ENCODE data around the gene FAF1. TPM values are rescaled to one million over a fixed set of nuclear protein-coding genes. Genes with fewer than 3 reads are reported as not detected.

Gene FAF1
- total RNA-seq, 1 experiment from 2014 or later = 73.2 TPM

DNA sequence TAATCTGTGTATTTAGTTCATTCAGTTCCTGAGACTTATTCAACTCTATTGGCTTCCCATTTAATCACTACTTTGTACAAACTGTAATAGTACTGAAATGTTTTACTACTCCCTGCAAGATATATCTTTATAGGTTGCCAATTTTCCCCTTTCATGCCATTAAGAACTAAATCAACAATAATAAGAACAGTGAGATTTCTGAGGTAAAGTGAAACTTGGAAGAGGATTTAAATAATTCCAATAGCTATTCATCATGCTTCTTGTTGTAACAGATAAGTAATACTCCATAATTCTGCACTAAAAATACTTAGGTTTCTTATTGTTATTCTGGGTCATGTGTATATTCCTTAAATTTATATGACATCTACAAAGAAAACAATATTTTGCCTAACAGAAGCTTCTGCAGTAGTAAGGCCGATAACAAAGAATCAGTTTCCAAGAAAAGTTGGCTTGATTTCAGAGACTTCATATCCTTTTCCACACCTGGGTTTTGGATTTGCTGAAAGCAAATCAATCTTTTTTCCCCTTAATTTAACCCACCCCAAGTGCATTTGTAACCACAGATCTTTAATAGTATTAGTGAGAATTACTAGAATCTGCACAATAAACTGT lies 258.3 kb downstream of the FAF1 start:
- ChIA-PET RAD21 (ENCODE audit: low non-redundant PET in 1 of 2, low total read pairs in 2 of 2, uncharacterized antibody in 2 of 2, unreplicated experiment in 2 of 2) (no interaction called here), POLR2A (no interaction called here), CTCF (no interaction called here)
- DNase-seq (ENCODE audit: low read depth, low spot score) (no peak), ATAC-seq (no peak)
- intact Hi-C loops (cut with micrococcal nuclease) = no loop called here
- H3K4me2 ChIP-seq (ENCODE audit: low read length) = no peak overlapping the region
- H3K4me1 ChIP-seq (ENCODE audit: control insufficient read depth in 1 of 2, insufficient read depth in 2 of 2, low read length in 2 of 2) = no peaks in the 10 kb centered on the region
- H3K9ac ChIP-seq (ENCODE audit: low read length) = no peak overlapping the region
- TF ChIP-seq SP1 (IDR thresholded peaks at IDR 0.05; ENCODE audit: low read depth) (no peak), ELF1 (IDR thresholded peaks at IDR 0.05; ENCODE audit: borderline replicate concordance, low read depth) (no peak), CBX3 (IDR thresholded peaks at IDR 0.05; ENCODE audit: low read depth) (no peak), SIN3A (IDR thresholded peaks at IDR 0.05; ENCODE audit: low read depth) (no peak), RAD21 (IDR thresholded peaks at IDR 0.05; ENCODE audit: low read depth) (no peak), ZNF274 (IDR thresholded peaks at IDR 0.05; ENCODE audit: low read depth, low read length) (no peak), POLR2A (IDR thresholded peaks at IDR 0.05; ENCODE audit: borderline replicate concordance, extremely low read depth, insufficient read depth, insufficient read length) (no peak), TCF7L2 (IDR thresholded peaks at IDR 0.05; ENCODE audit: borderline replicate concordance, extremely low read depth, insufficient read depth, insufficient read length) (no peak), FOSL1 (IDR thresholded peaks at IDR 0.05; ENCODE audit: low read depth) (no peak), EGR1 (IDR thresholded peaks at IDR 0.05; ENCODE audit: low read depth) (no peak), ZFX (IDR thresholded peaks at IDR 0.05) (no peak)
- TF ChIP-seq, protein P1, sequence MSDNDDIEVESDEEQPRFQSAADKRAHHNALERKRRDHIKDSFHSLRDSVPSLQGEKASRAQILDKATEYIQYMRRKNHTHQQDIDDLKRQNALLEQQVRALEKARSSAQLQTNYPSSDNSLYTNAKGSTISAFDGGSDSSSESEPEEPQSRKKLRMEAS (IDR thresholded peaks at IDR 0.05) = no peak
- TF ChIP-seq, protein P2, sequence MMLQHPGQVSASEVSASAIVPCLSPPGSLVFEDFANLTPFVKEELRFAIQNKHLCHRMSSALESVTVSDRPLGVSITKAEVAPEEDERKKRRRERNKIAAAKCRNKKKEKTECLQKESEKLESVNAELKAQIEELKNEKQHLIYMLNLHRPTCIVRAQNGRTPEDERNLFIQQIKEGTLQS (IDR thresholded peaks at IDR 0.05) = no peak
- TF ChIP-seq, protein P3, sequence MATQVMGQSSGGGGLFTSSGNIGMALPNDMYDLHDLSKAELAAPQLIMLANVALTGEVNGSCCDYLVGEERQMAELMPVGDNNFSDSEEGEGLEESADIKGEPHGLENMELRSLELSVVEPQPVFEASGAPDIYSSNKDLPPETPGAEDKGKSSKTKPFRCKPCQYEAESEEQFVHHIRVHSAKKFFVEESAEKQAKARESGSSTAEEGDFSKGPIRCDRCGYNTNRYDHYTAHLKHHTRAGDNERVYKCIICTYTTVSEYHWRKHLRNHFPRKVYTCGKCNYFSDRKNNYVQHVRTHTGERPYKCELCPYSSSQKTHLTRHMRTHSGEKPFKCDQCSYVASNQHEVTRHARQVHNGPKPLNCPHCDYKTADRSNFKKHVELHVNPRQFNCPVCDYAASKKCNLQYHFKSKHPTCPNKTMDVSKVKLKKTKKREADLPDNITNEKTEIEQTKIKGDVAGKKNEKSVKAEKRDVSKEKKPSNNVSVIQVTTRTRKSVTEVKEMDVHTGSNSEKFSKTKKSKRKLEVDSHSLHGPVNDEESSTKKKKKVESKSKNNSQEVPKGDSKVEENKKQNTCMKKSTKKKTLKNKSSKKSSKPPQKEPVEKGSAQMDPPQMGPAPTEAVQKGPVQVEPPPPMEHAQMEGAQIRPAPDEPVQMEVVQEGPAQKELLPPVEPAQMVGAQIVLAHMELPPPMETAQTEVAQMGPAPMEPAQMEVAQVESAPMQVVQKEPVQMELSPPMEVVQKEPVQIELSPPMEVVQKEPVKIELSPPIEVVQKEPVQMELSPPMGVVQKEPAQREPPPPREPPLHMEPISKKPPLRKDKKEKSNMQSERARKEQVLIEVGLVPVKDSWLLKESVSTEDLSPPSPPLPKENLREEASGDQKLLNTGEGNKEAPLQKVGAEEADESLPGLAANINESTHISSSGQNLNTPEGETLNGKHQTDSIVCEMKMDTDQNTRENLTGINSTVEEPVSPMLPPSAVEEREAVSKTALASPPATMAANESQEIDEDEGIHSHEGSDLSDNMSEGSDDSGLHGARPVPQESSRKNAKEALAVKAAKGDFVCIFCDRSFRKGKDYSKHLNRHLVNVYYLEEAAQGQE (IDR thresholded peaks at IDR 0.05; ENCODE audit: low read depth) = no peak
- TF ChIP-seq, protein P4, sequence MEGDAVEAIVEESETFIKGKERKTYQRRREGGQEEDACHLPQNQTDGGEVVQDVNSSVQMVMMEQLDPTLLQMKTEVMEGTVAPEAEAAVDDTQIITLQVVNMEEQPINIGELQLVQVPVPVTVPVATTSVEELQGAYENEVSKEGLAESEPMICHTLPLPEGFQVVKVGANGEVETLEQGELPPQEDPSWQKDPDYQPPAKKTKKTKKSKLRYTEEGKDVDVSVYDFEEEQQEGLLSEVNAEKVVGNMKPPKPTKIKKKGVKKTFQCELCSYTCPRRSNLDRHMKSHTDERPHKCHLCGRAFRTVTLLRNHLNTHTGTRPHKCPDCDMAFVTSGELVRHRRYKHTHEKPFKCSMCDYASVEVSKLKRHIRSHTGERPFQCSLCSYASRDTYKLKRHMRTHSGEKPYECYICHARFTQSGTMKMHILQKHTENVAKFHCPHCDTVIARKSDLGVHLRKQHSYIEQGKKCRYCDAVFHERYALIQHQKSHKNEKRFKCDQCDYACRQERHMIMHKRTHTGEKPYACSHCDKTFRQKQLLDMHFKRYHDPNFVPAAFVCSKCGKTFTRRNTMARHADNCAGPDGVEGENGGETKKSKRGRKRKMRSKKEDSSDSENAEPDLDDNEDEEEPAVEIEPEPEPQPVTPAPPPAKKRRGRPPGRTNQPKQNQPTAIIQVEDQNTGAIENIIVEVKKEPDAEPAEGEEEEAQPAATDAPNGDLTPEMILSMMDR (IDR thresholded peaks at IDR 0.05 in 2 of 3, conservative IDR thresholded peaks at IDR 0.05 in 1 of 3; ENCODE audit: borderline replicate concordance in 1 of 3, insufficient read depth in 1 of 3, low read depth in 2 of 3, low read length in 2 of 3) = no peak
- H3K27ac ChIP-seq (ENCODE audit: low read depth, low read length) = no peak overlapping the region
- no peaks in the 10 kb centered on the region for H3K9me3 ChIP-seq (ENCODE audit: control insufficient read depth in 1 of 2, insufficient read depth in 1 of 2, low read depth in 1 of 2, low read length in 2 of 2)
- no peaks in the 10 kb centered on the region for H3K36me3 ChIP-seq (ENCODE audit: control insufficient read depth in 1 of 2, insufficient read depth in 2 of 2, low read length in 2 of 2)
- 0 out of 2 replicates have a peak, but pooled peaks cover 5% of the 10 kb centered on the region for H4K20me1 ChIP-seq (ENCODE audit: insufficient read depth)
- BruUV-seq (replicated peaks) = no TSS peak
- no peaks in the 10 kb centered on the region for H3K27me3 ChIP-seq (ENCODE audit: insufficient read depth, low read length)
- no peak overlapping the region for H3K4me3 ChIP-seq (replicated peaks in 1 of 2; ENCODE audit: low read depth in 1 of 2, low read length in 2 of 2)
- H3K79me2 ChIP-seq (ENCODE audit: insufficient read depth, low read length) = no peaks in the 10 kb centered on the region
- H3K9me2 ChIP-seq (ENCODE audit: insufficient read depth) = no peaks in the 10 kb centered on the region
- no peak overlapping the region for H2AFZ ChIP-seq (ENCODE audit: low read depth, low read length, poor library complexity, severe bottlenecking)
